ENCODE measurements around the gene NT5DC1. TPM values are rescaled to one million over a fixed set of nuclear protein-coding genes. Genes with fewer than 3 reads are reported as not detected.

NT5DC1 gene
- total and polyA plus RNA-seq, 2 donors (not counting 1 experiment from before 2014, with no cell fraction given) = 26.4 to 54.8 TPM

DNA sequence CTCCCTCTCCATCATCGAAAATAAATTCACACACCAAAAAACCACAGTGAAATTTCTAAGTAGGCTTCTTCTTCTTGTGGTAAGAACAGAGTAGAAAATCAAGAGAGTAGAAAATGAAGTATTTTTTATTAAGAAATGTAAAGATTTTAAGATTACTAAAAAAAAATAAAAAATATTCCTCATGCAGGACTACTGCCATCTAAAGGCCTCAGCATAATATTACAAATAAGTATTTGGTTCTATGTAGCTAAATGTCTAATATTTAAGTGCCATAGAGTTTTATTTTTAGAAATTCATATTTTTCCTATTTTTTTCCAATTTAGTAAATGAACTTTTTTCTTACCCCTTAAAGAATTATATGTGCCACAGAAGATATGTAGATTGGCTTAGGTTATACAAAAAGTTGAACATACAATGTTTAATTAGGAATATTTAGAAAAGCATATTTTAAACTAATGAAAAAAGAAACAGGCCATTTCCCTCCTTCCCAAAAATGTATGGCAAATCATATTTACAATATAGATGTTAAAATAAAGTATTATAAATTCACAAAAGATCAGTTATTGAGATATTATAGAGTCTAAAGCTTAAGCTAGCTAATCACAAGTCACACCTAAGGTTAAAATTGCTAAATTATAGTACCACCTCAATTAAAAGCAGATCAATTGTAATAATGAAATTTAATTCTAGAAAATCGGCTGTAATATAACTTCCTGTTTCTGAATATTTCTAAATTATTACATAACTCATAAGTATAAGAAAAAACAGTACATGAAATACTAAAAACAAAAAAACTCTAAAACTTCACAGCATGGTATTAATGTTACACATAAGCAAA, 3.5 kb upstream of the NT5DC1 start:
- ChIA-PET POLR2A (no interaction called here), CTCF (interaction anchor here (0.6 to 5.0 kb wide), 18 partner anchors 10 to 1386 kb away, joined by 3 to 165 read pairs (median 4); no protein-coding TSS in a partner anchor)
- Histone ChIP-seq H4K20me1 (ENCODE audit: control insufficient read depth, insufficient read depth, low read length, poor library complexity, severe bottlenecking) (peaks cover 6% of the 10 kb centered on the region), H3K9me3 (ENCODE audit: control extremely low read depth in 1 of 3, control insufficient read depth in 2 of 3, insufficient read depth in 1 of 3, low read length in 2 of 3) (peaks cover 0 to 9% (median 8%) of the 10 kb centered on the region in 3 donors), H3K36me3 (replicated peaks in 1 of 2; ENCODE audit: control extremely low read depth in 1 of 2, control insufficient read depth in 1 of 2, extremely low read depth in 1 of 2, insufficient read depth in 2 of 2, low read length in 1 of 2) (no peaks in the 10 kb centered on the region), H3K4me3 (ENCODE audit: control extremely low read depth in 1 of 5, extremely low read depth in 1 of 5, insufficient read depth in 1 of 5, low read depth in 2 of 5, low read length in 4 of 5) (no peak overlapping the region), H3K27me3 (replicated peaks in 1 of 4; ENCODE audit: control extremely low read depth in 1 of 4, control insufficient read depth in 3 of 4, insufficient read depth in 4 of 4, low read length in 3 of 4) (no peaks in the 10 kb centered on the region), H2AFZ (ENCODE audit: insufficient read depth, low read depth, low read length, poor library complexity, severe bottlenecking) (no peak overlapping the region), H3K4me1 (ENCODE audit: control insufficient read depth in 2 of 2, insufficient read depth in 2 of 2, low read length in 2 of 2) (peaks cover 9 to 14% of the 10 kb centered on the region in 2 donors), H3K9ac (ENCODE audit: low read length) (no peak overlapping the region), H3K4me2 (replicated peaks; ENCODE audit: low read depth, low read length, poor library complexity, severe bottlenecking) (no peak overlapping the region), H3K27ac (ENCODE audit: low read length in 2 of 2) (no peak overlapping the region), H3K79me2 (ENCODE audit: control insufficient read depth, insufficient read depth, low read length) (peaks cover 5% of the 10 kb centered on the region)
- ATAC-seq (ENCODE audit: low read depth) (no peak), DNase-seq (peak; percentile 25)
- H3K27ac Mint-ChIP-seq = no peak overlapping the region
- H3K27me3 Mint-ChIP-seq = peaks cover 4% of the 10 kb centered on the region
- TF ChIP-seq, protein P1, sequence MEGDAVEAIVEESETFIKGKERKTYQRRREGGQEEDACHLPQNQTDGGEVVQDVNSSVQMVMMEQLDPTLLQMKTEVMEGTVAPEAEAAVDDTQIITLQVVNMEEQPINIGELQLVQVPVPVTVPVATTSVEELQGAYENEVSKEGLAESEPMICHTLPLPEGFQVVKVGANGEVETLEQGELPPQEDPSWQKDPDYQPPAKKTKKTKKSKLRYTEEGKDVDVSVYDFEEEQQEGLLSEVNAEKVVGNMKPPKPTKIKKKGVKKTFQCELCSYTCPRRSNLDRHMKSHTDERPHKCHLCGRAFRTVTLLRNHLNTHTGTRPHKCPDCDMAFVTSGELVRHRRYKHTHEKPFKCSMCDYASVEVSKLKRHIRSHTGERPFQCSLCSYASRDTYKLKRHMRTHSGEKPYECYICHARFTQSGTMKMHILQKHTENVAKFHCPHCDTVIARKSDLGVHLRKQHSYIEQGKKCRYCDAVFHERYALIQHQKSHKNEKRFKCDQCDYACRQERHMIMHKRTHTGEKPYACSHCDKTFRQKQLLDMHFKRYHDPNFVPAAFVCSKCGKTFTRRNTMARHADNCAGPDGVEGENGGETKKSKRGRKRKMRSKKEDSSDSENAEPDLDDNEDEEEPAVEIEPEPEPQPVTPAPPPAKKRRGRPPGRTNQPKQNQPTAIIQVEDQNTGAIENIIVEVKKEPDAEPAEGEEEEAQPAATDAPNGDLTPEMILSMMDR (IDR thresholded peaks at IDR 0.05) = peak; percentile 93
- no peak for TF ChIP-seq EZH2 (IDR thresholded peaks at IDR 0.05; ENCODE audit: borderline replicate concordance, insufficient read depth, low read depth, low read length, poor library complexity, severe bottlenecking)
- intact Hi-C loops (cut with micrococcal nuclease) = loop anchor here (1.0 kb wide), 1 partner anchor 87 kb away; no protein-coding TSS in a partner anchor
- H3K9me3 Mint-ChIP-seq (ENCODE audit: insufficient read depth) = peaks cover 10% of the 10 kb centered on the region
- H3K4me3 Mint-ChIP-seq = no peak overlapping the region
- H3K4me1 Mint-ChIP-seq = peaks cover 18% of the 10 kb centered on the region
- no CpG with 5 or more reads among the region's 2 CpGs for WGBS (ENCODE audit: insufficient coverage)

DNA sequence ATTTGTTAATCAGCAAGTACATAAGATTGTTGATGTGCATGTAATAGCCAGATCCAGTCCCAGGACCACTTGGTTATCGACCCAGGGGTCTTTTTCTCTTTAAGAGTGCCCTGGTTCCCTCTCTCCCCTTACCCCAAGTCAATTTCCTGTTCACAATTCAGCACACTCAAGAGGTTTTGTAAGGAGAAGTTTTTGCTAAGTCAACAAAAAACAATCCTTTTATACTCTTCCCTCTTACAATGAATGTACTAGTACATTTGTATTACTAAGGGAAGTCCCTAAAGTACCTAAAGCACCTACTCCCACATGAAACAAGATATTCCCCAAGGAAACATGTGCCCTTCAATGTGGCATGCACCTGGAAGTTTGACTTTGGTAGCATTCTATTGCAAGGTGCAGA, 1.6 kb upstream of the NT5DC1 start:
- no peak overlapping the region for H3K27ac Mint-ChIP-seq
- no peaks in the 10 kb centered on the region for H3K27me3 Mint-ChIP-seq
- no peaks in the 10 kb centered on the region for H3K27me3 ChIP-seq (replicated peaks in 1 of 4; ENCODE audit: control extremely low read depth in 1 of 4, control insufficient read depth in 3 of 4, insufficient read depth in 4 of 4, low read length in 3 of 4)
- TF ChIP-seq, protein P1 (IDR thresholded peaks at IDR 0.05) = no peak
- TF ChIP-seq EZH2 (IDR thresholded peaks at IDR 0.05; ENCODE audit: borderline replicate concordance, insufficient read depth, low read depth, low read length, poor library complexity, severe bottlenecking) = no peak
- peaks cover 18% of the 10 kb centered on the region for H4K20me1 ChIP-seq (ENCODE audit: control insufficient read depth, insufficient read depth, low read length, poor library complexity, severe bottlenecking)
- peaks cover 0 to 7% of the 10 kb centered on the region in 2 experiments for H3K36me3 ChIP-seq (replicated peaks in 1 of 2; ENCODE audit: control extremely low read depth in 1 of 2, control insufficient read depth in 1 of 2, extremely low read depth in 1 of 2, insufficient read depth in 2 of 2, low read length in 1 of 2)
- H3K4me1 Mint-ChIP-seq = peaks cover 34% of the 10 kb centered on the region
- no peak overlapping the region for H3K27ac ChIP-seq (ENCODE audit: low read length in 2 of 2)
- H3K4me1 ChIP-seq (ENCODE audit: control insufficient read depth in 2 of 2, insufficient read depth in 2 of 2, low read length in 2 of 2) = peaks cover 23 to 25% of the 10 kb centered on the region in 2 donors
- ChIA-PET CTCF (interaction anchor here (1.4 to 5.0 kb wide), 2 partner anchors 13 to 87 kb away, joined by 3 to 165 read pairs; no protein-coding TSS in a partner anchor), POLR2A (no interaction called here)
- H3K4me3 ChIP-seq (ENCODE audit: control extremely low read depth in 1 of 5, extremely low read depth in 1 of 5, insufficient read depth in 1 of 5, low read depth in 2 of 5, low read length in 4 of 5) = no peak overlapping the region
- ATAC-seq (ENCODE audit: low read depth) (no peak), DNase-seq (no peak)
- H3K9me3 ChIP-seq (ENCODE audit: control extremely low read depth in 1 of 3, control insufficient read depth in 2 of 3, insufficient read depth in 1 of 3, low read length in 2 of 3) = peaks cover 0 to 9% (median 8%) of the 10 kb centered on the region in 3 donors
- peaks cover 10% of the 10 kb centered on the region for H3K9me3 Mint-ChIP-seq (ENCODE audit: insufficient read depth)
- peak overlapping the region; percentile 10 for H3K4me3 Mint-ChIP-seq
- intact Hi-C loops (cut with micrococcal nuclease) = no loop called here
- H2AFZ ChIP-seq (ENCODE audit: insufficient read depth, low read depth, low read length, poor library complexity, severe bottlenecking) = no peak overlapping the region
- H3K9ac ChIP-seq (ENCODE audit: low read length) = no peak overlapping the region
- H3K79me2 ChIP-seq (ENCODE audit: control insufficient read depth, insufficient read depth, low read length) = peaks cover 23% of the 10 kb centered on the region
- H3K4me2 ChIP-seq (replicated peaks; ENCODE audit: low read depth, low read length, poor library complexity, severe bottlenecking) = no peak overlapping the region
- WGBS (ENCODE audit: insufficient coverage) = no CpG with 5 or more reads among the region's 1 CpG
